Measurements from ENCODE around the gene ARHGEF40.

DNA sequence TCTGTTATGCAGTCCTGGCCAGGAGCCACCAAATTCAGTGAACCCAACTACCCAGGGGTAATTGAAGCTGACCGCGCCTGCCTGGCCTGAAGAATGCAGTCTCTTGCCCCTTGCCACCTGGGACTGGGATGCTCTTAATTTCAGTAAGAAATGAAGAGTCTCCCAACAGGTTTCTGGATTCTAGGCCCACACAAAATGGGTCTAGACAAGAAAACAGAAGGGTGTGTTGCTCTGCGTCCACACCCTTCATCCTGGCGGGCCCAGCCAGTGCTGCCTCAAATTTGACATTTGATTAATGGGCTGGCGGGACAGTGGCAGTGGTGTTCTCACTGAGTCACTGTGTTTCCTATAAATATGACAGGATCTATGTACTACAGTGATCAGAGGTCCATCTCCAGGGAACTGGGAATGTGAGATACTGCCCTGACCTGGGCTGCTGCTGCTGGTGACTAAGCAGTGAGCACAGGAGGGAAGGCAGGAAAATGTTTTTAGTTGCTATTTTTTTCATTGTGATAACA is 37.2 kb downstream of the ARHGEF40 start:
- TF ChIP-seq EP300 (IDR thresholded peaks at IDR 0.05) (no peak), POLR2AphosphoS5 (IDR thresholded peaks at IDR 0.05) (no peak), POLR2A (IDR thresholded peaks at IDR 0.05) (no peak)
- TF ChIP-seq, protein P1, sequence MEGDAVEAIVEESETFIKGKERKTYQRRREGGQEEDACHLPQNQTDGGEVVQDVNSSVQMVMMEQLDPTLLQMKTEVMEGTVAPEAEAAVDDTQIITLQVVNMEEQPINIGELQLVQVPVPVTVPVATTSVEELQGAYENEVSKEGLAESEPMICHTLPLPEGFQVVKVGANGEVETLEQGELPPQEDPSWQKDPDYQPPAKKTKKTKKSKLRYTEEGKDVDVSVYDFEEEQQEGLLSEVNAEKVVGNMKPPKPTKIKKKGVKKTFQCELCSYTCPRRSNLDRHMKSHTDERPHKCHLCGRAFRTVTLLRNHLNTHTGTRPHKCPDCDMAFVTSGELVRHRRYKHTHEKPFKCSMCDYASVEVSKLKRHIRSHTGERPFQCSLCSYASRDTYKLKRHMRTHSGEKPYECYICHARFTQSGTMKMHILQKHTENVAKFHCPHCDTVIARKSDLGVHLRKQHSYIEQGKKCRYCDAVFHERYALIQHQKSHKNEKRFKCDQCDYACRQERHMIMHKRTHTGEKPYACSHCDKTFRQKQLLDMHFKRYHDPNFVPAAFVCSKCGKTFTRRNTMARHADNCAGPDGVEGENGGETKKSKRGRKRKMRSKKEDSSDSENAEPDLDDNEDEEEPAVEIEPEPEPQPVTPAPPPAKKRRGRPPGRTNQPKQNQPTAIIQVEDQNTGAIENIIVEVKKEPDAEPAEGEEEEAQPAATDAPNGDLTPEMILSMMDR (IDR thresholded peaks at IDR 0.05) = no peak
